PC-9 (cell line): Measurements from ENCODE around the gene TPRG1L. TPM values are rescaled to one million over a fixed set of nuclear protein-coding genes. Genes with fewer than 3 reads are reported as not detected.

Source experiments
- BruUV-seq: library from RNA; stranded (reverse); fragments of 400-500 nt; replicated peaks from 2 replicates; lab custom pipeline; 2021; lab: Mats Ljungman, UMichigan
- CTCF ChIA-PET: fragments of 300-600 bp; sonication (Branson Sonifier 250); formaldehyde crosslinking; loops from one replicate; lab custom pipeline; 2022; ENCODE audit warnings: antibody characterized with exemption; lab: Charles Lee
- POLR2A ChIA-PET: fragments of 300-600 bp; sonication (Branson Sonifier 250); formaldehyde crosslinking; loops from one replicate; lab custom pipeline; 2022; ENCODE audit warnings: antibody characterized with exemption; ENCODE audit not compliant: unreplicated experiment; lab: Charles Lee
- DNase-seq, 2 experiments: peaks; one replicate each; pipeline versions ENCODE4 v3.0.0 to v3.0.0-alpha.2; 2015 to 2022; ENCODE audit warnings: mixed read lengths in 1 of 2
- H2AFZ ChIP-seq: fragments of 200-600 bp; sonication (generic); 2 replicates; pipeline ENCODE4 v1.8.1; 2017; ENCODE audit warnings: antibody characterized with exemption
- H3F3A ChIP-seq: fragments of 200-600 bp; sonication (generic); 2 replicates; pipeline ENCODE4 v1.8.1; 2017; ENCODE audit warnings: antibody characterized with exemption, mild to moderate bottlenecking, low read depth; ENCODE audit not compliant: insufficient read depth
- H3K27ac ChIP-seq: fragments of 200-600 bp; sonication (generic); 2 replicates; pipeline ENCODE4 v1.6.1; 2016; ENCODE audit warnings: mixed run types
- H3K27me3 ChIP-seq: fragments of 200-600 bp; sonication (generic); 2 replicates; pipeline ENCODE4 v1.6.1; 2016; ENCODE audit warnings: low read depth, mixed run types; ENCODE audit not compliant: insufficient read depth
- H3K36me3 ChIP-seq: fragments of 200-600 bp; sonication (generic); 2 replicates; pipeline ENCODE4 v1.6.1; 2016; ENCODE audit warnings: low read depth, mixed run types
- H3K4me1 ChIP-seq: fragments of 200-600 bp; sonication (generic); replicated peaks from 2 replicates; pipeline ENCODE4 v1.6.1; 2016; ENCODE audit warnings: mixed run types; ENCODE audit not compliant: insufficient read depth
- H3K4me2 ChIP-seq: fragments of 200-600 bp; sonication (generic); 2 replicates; pipeline ENCODE4 v1.6.1; 2017; ENCODE audit warnings: mixed run types
- H3K4me3 ChIP-seq: fragments of 200-600 bp; sonication (generic); 2 replicates; pipeline ENCODE4 v1.6.1; 2016; ENCODE audit warnings: mixed run types
- H3K79me2 ChIP-seq: fragments of 200-600 bp; sonication (generic); 2 replicates; pipeline ENCODE4 v1.6.1; 2017; ENCODE audit warnings: low read depth, mixed run types
- H3K9me2 ChIP-seq: fragments of 200-600 bp; sonication (generic); 2 replicates; pipeline ENCODE4 v1.8.1; 2017; ENCODE audit warnings: mild to moderate bottlenecking; ENCODE audit not compliant: insufficient read depth
- H3K9me3 ChIP-seq: fragments of 200-600 bp; sonication (generic); 2 replicates; pipeline ENCODE4 v1.8.1; 2016; ENCODE audit warnings: low read depth; ENCODE audit not compliant: insufficient read depth
- H4K20me1 ChIP-seq: fragments of 200-600 bp; sonication (generic); 2 replicates; pipeline ENCODE4 v1.8.1; 2017; ENCODE audit not compliant: insufficient read depth
- CTCF ChIP-seq: fragments of 200-600 bp; sonication (generic); conservative IDR thresholded peaks from 2 replicates; pipeline ENCODE4 v1.6.1; 2017; ENCODE audit warnings: mixed run types, antibody characterized with exemption, mild to moderate bottlenecking, moderate library complexity
- EZH2 ChIP-seq: fragments of 200-600 bp; sonication (generic); IDR thresholded peaks from 2 replicates; pipeline ENCODE4 v1.8.0; 2017; ENCODE audit warnings: antibody characterized with exemption, low read depth
- intact Hi-C: fragments of 100-400 bp; cut with micrococcal nuclease; formaldehyde crosslinking; loops from one replicate; pipeline ENCODE4 v1.10.0; 2022; ENCODE audit not compliant: unreplicated experiment
- total RNA-seq: library from RNA; stranded (reverse); gene quantifications from 2 replicates; pipeline ENCODE4 v1.2.3, GENCODE V29; 2021

The TPRG1L gene
- total RNA-seq, 1 experiment from 2014 or later: 41.4 TPM

- Histone ChIP-seq H3K4me2 (no peak overlapping the region), H3K79me2 (no peaks in the 10 kb centered on the region), H3K4me1 (no peaks in the 10 kb centered on the region), H3K36me3 (no peaks in the 10 kb centered on the region), H3K27me3 (no peaks in the 10 kb centered on the region), H2AFZ (no peak overlapping the region), H3K27ac (no peak overlapping the region), H3K4me3 (no peak overlapping the region), H3F3A (no peaks in the 10 kb centered on the region), H4K20me1 (peaks cover 4% of the 10 kb centered on the region; the same call in 1 of the 2 replicates), H3K9me3 (no peaks in the 10 kb centered on the region), H3K9me2 (no peaks in the 10 kb centered on the region)
- no TSS peak for BruUV-seq
- intact Hi-C loops: no loop called here
- no peak for DNase-seq
- ChIA-PET CTCF (interaction anchor here (0.6 kb wide), 1 partner anchor 115 kb away, joined by 3 read pairs; no protein-coding TSS in a partner anchor), POLR2A (no interaction called here)
- TF ChIP-seq CTCF: no peak
- no peak for TF ChIP-seq EZH2
Observed at GRCh38 chr1:3577300-3577699, 47.5 kb upstream of the TPRG1L start.

- H3F3A ChIP-seq: no peaks in the 10 kb centered on the region
- ChIA-PET POLR2A (no interaction called here), CTCF (no interaction called here)
- H3K27me3 ChIP-seq: no peaks in the 10 kb centered on the region
- H3K27ac ChIP-seq: no peak overlapping the region
- no peaks in the 10 kb centered on the region for H3K9me3 ChIP-seq
- BruUV-seq: no TSS peak
- no peak for DNase-seq
- H3K4me2 ChIP-seq: no peak overlapping the region
- H3K4me3 ChIP-seq: no peak overlapping the region
- H3K9me2 ChIP-seq: no peaks in the 10 kb centered on the region
- H3K79me2 ChIP-seq: no peaks in the 10 kb centered on the region
- peaks cover 4% of the 10 kb centered on the region; the same call in 1 of the 2 replicates for H4K20me1 ChIP-seq
- intact Hi-C loops: no loop called here
- no peaks in the 10 kb centered on the region for H3K4me1 ChIP-seq
- TF ChIP-seq CTCF (no peak), EZH2 (no peak)
- no peaks in the 10 kb centered on the region for H3K36me3 ChIP-seq
- no peak overlapping the region for H2AFZ ChIP-seq
Observed at GRCh38 chr1:3577711-3578432, 46.9 kb upstream of the TPRG1L start.

- no peak overlapping the region for H3K27ac ChIP-seq
- no peaks in the 10 kb centered on the region for H3K9me2 ChIP-seq
- DNase-seq: no peak
- H3K79me2 ChIP-seq: no peaks in the 10 kb centered on the region
- H3K36me3 ChIP-seq: no peaks in the 10 kb centered on the region
- TF ChIP-seq CTCF (no peak), EZH2 (no peak)
- CTCF ChIA-PET: no interaction called here
- POLR2A ChIA-PET: no interaction called here
- H4K20me1 ChIP-seq: peaks cover 4% of the 10 kb centered on the region; the same call in 1 of the 2 replicates
- H3F3A ChIP-seq: no peaks in the 10 kb centered on the region
- no peak overlapping the region for H3K4me3 ChIP-seq
- no peaks in the 10 kb centered on the region for H3K9me3 ChIP-seq
- H3K27me3 ChIP-seq: no peaks in the 10 kb centered on the region
- H3K4me2 ChIP-seq: no peak overlapping the region
- intact Hi-C loops: no loop called here
- H2AFZ ChIP-seq: no peak overlapping the region
- BruUV-seq: no TSS peak
- H3K4me1 ChIP-seq: no peaks in the 10 kb centered on the region
Observed at GRCh38 chr1:3578433-3578805, 46.4 kb upstream of the TPRG1L start.
